Stimulated activated CD8-positive, alpha-beta memory T cell treated with anti-CD3 and anti-CD28 coated beads, Interleukin-4, amount 100 ng/mL, for 24 hours (primary cell): ENCODE data around the gene TSPAN31.
A peak's percentile ranks its signal among the peaks of the same experiment; 100 is the strongest.
"Not testable (repeated sequence)": the region's sequence is repeated elsewhere in the genome, so short reads cannot be mapped to it uniquely, and the experiment has no call there.

Experiments used
- DNase-seq: peaks from one replicate; pipeline ENCODE4 v3.0.0-alpha.2; 2020; ENCODE audit warnings: low read depth

The TSPAN31 gene

GRCh38 chr12:57744777-57745484 lies at the start of gene TSPAN31:
TSS of gene TSPAN31 (plus strand) at chr12:57745039. CDS start at chr12:57745155, 116 bp downstream.
- peak; percentile 92 for DNase-seq

DNA sequence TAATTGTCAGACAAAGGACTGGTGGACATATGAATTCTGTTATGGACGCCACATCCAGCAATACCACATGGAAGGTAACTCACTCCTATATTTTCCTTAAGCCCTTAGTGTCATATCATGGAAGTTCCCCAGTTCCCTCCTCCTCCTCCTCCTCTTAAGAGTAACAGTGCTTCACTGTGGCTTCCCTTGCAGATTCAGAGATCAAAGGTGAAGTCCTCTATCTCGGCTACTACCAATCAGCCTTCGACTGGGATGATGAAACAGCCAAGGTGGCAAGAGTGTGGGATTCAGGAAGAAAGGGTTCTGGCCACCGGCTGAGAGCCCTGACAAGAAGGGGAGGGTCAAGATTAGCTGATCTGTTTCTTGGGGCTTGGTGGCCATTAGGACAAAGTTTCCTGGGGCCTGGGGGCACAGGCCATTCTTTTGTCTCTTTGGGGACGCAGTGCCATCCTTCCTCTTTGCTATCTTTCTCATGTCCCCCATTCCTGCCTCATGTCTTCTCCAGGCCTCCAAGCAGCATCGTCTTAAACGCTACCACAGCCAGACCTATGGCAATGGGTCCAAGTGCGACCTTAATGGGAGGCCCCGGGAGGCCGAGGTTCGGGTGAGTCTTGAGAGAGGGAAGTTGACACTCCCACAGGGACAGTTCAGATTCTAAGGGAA lies 48.9 kb upstream of the TSPAN31 start:
- no peak for DNase-seq

DNA sequence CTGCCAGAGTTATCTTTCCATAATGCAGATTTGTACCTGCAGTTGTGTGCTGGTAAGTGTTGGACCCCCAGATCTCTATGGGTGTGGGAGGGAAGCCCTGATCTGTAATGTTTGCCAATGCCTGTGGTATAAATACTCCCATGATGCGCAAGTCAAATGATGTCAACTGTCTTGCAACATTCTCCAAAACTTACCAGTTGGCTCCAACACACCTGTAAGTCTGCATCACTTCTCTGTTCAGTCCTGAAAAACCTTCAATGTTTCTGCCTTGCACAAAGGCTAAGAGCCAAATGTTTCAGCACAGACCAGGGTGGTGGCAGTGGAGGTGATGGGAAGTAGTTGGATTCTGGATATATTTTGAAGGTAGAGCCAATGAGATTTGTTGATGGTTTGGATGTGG lies 47.8 kb upstream of the TSPAN31 start:
- no peak for DNase-seq

DNA sequence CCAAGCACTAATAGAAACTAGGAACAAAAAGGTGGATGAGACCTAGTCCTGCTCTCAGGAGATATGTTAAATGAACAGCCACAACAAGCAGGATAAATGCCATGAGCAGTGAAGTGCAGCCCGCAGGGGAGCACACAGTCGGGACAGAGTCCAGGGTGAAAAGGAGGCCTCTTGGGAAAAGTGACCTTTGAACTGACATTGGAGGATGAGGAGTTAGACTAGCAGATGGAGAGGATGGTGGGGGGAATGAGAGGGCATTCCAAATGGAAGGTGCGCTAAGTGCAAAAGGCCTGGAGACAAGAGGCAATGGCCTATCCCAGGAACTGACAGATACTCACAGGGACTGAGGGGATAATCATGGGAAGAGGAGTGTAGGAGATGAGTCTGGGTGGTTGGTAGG lies 46.4 kb upstream of the TSPAN31 start:
- no peak for DNase-seq

GRCh38 chr12:57700317-57700716 lies 44.5 kb upstream of the TSPAN31 start:
- no peak for DNase-seq

GRCh38 chr12:57707250-57707649 lies 37.6 kb upstream of the TSPAN31 start:
- DNase-seq = no peak

- DNase-seq = no peak
Measured at GRCh38 chr12:57708296-57708695, 36.5 kb upstream of the TSPAN31 start.

DNA sequence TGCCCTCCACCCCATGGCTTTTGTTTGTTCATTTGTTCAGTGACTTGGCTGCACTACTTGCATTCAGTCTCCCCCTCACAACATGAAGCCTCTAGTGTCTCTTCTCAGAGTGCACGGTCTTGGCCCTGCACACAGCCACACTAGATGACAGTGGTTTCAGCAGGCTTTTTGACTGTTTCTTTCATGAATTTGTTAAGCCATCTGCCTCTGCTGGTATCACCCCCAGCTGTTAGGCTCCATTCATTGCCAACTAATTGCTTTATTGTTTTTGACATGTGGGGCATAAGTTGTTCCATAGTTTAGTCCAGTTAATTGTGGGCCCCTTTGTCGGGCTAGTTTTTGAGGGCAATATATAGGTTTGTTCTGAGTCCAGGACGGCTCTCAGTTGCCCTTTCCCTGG lies 32.1 kb upstream of the TSPAN31 start:
- no peak for DNase-seq

DNA sequence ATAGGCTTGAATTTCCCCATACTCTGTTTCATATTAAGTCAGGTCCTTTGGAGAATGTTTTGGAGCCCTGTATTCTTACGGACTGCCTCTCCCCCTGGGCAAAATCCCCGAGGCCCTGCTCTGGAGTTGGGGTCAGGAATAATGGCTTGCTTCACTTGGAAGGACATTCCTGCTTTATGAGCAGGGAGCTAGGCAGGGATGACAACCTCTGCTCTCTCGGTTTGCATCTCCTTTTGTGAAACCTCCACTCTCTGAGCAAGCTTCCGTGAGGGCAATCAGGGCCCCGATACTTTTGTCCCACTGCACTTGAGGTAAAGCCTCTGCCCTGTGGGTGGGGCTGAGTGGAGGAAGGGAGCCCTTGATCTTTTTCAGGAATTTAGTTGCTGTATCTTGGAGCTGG lies 31.6 kb upstream of the TSPAN31 start:
- DNase-seq = no peak

DNA sequence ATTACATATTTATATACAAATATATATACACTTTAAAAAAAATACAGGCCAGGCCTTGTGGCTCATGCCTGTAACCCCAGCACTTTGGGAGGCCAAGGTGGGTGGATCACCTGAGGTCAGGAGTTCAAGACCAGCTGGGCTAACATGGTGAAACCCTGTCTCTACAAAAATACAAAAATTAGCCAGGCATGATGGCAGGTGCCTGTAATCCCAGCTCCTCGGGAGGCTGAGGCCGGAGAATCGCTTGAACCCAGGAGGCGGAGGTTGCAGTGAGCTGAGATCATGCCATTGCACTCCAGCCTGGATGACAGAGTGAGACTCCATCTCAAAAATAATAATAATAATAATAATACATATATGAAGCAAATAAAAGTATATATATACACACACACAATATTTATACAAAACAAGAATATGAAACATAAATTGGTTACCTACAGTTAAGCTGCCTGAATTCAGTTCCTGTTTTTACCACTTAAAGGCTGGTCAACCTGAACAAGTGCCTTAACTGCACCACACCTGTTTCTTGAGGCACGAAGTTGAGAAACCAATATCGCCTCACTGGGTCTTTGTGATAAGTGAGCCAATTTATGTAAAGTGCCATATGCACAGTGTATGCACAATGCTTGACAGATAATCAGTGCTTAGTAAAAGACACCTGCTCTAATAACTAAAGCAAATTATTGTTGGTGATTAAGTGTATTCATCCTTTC lies 29.6 kb upstream of the TSPAN31 start:
- DNase-seq = not testable (repeated sequence)

DNA sequence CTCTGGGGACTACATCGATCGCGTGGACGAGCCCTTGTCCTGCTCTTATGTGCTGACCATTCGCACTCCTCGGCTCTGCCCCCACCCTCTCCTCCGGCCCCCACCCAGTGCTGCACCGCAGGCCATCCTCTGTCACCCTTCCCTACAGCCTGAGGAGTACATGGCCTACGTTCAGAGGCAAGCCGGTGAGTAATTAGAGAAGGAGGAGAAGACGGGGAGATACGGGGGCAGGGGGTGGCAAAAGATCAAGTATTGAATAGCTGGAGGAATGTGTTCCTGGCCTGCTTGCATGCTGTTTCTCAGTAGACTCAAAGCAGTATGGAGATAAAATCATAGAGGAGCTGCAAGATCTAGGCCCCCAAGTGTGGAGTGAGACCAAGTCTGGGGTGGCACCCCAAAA lies 29.1 kb upstream of the TSPAN31 start:
- no peak for DNase-seq

DNA sequence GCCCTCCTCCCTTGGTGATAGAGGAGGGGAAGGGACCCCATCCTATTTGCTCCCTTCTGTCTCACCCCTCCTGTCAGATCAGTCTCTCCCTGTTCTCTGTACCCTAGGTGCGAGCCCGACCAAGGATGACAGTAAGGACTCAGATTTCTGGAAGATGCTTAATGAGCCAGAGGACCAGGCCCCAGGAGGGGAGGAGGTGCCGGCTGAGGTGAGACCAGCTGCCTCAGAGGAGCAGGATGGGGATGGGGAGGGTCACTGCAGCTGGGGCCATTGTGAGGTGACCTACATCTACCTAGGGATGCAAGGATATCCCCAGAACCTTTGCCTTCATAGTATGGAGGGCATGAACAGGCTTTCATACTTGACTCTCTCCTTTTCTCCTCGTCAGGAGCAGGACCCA lies 28.5 kb upstream of the TSPAN31 start:
- DNase-seq = no peak

GRCh38 chr12:57717131-57717530 lies 27.7 kb upstream of the TSPAN31 start:
- DNase-seq = no peak

DNA sequence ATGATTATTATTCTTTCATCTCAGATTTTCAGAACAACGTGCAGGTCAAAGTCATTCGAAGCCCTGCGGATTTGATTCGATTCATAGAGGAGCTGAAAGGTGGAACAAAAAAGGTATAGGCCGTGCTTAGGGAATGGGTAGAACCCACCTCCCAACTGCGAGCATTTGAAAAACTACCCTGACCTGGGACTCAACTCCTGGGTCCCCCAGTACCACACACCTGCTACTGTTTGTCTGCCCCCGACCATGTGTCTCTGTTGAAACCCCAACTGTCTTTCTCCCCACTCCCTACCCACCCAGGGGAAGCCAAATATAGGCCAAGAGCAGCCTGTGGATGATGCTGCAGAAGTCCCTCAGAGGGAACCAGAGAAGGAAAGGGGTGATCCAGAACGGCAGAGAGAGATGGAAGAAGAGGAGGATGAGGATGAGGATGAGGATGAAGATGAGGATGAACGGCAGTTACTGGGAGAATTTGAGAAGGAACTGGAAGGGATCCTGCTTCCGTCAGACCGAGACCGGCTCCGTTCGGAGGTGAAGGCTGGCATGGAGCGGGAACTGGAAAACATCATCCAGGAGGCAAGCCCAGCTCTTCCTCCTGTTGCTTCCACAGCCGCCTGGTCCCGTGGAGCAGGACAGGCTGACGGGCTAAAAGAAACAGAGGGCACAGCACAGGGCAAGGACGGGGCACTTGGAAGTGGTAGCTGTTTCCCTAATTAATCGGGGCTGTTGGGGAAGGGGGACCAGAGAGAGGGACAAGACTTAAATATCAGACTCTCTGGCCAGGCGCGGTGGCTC lies 26.8 kb upstream of the TSPAN31 start:
- no peak for DNase-seq

DNA sequence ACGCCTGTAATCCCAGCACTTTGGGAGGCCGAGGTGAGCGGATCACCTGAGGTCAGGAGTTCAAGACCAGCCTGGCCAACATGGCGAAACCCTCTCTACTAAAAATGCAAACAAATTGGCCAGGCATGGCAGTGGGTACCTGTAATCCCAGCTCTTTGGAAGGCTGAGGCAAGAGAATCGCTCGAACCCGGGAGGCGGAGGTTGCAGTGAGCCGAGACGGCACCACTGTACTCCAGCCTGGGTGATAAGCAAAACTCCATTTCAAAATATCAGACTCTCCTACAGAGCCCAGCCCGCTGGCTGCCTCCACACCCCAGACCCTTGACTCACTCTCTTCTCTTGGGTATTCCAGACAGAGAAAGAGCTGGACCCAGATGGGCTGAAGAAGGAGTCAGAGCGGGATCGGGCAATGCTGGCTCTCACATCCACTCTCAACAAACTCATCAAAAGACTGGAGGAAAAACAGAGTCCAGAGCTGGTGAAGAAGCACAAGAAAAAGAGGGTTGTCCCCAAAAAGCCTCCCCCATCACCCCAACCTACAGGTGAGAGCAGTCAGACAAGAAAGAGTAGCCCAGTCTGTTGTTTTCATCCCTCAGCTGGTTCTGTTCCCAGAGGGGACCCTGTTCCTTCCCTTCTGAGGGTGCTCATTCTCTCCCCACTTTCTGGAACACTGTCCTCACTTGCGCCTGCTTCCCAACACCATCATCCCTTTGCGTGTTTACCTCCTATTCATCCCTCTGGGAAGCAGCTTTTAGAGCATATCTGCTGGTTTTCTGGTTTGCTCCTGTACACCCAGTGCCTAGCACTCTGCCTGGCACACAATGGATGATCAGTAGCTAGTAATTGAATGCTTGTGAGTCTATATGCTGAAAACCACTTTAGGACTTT lies 26.0 kb upstream of the TSPAN31 start:
- no peak for DNase-seq

- DNase-seq = no peak
Measured at GRCh38 chr12:57719777-57720605, 24.8 kb upstream of the TSPAN31 start.

GRCh38 chr12:57720606-57721595 lies 23.9 kb upstream of the TSPAN31 start:
- DNase-seq = no peak

DNA sequence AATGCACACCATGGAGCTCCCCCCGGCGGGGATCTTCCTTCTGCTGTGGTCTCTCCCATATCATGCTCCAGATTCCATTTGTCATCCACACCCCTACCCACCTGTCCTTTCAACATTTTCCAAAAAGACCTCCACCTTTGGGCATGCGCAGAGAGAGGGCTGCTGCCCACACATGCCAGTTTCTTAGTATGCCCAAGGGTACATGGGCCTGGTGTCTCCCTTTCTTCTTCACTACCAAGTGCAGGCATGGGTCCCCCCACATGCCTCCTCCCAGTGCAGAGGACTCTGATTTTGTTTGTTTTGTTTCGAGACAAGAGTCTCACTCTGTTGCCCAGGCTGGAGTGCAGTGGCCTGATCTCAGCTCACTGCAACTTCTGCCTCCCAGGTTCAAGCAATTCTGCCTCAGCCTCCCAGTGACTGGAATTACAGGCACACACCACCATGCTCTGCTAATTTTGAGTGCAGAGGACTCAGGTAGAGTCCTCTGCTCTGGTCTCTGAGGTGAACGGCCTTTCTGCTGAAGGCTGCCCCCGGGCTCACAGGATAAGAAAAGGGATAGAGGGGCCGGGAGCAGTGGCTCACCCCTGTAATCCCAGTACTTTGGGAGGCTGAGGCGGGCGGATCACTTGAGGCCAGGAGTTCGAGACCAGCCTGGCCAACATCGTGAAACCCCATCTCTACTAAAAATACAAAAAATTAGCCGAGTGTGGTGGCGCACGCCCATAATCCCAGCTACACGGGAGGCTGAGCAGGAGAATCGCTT lies 22.8 kb upstream of the TSPAN31 start:
- DNase-seq = not testable (repeated sequence)
